GM15510 (cell line): ENCODE measurements around the gene GRPR.

ENCODE experiments used
- POLR2A ChIP-seq: IDR thresholded peaks from 3 replicates; pipeline ENCODE4 v1.6.1; 2011; ENCODE audit warnings: borderline replicate concordance; ENCODE audit not compliant: insufficient read length; ENCODE audit errors: extremely low read depth

GRPR gene

GRCh38 chrX:16162391-16162790 is 39.0 kb downstream of the GRPR start:
- TF ChIP-seq POLR2A: no peak

- TF ChIP-seq POLR2A: no peak
Measured at GRCh38 chrX:16164748-16165147, 41.4 kb downstream of the GRPR start.

GRCh38 chrX:16167181-16167580 is 43.8 kb downstream of the GRPR start, which contains the start of gene MAGEB17:
Gene MAGEB17, plus strand, starts transcription at chrX:16167481. Its CDS starts 2,902 bp downstream, at chrX:16170383.
- TF ChIP-seq POLR2A: no peak

GRCh38 chrX:16171039-16171438 is 47.7 kb downstream of the GRPR start:
- TF ChIP-seq POLR2A: no peak

GRCh38 chrX:16171944-16172343 is 48.6 kb downstream of the GRPR start:
- no peak for TF ChIP-seq POLR2A

GRCh38 chrX:16172391-16172790 is 49.0 kb downstream of the GRPR start:
- no peak for TF ChIP-seq POLR2A

GRCh38 chrX:16175329-16176061 is 52.1 kb downstream of the GRPR start:
- TF ChIP-seq POLR2A: no peak

GRCh38 chrX:16177260-16177659 is 53.9 kb downstream of the GRPR start:
- TF ChIP-seq POLR2A: no peak

GRCh38 chrX:16185725-16186136 is 62.4 kb downstream of the GRPR start:
- no peak for TF ChIP-seq POLR2A

GRCh38 chrX:16186380-16187007 is 63.1 kb downstream of the GRPR start:
- no peak for TF ChIP-seq POLR2A

GRCh38 chrX:16187024-16187760 is 63.8 kb downstream of the GRPR start:
- no peak for TF ChIP-seq POLR2A

GRCh38 chrX:16188687-16189086 is 65.3 kb downstream of the GRPR start:
- TF ChIP-seq POLR2A: no peak

GRCh38 chrX:16191605-16192004 is 68.2 kb downstream of the GRPR start:
- no peak for TF ChIP-seq POLR2A

- no peak for TF ChIP-seq POLR2A
Measured at GRCh38 chrX:16196829-16197228, 73.5 kb downstream of the GRPR start.

GRCh38 chrX:16199343-16199742 is 76.0 kb downstream of the GRPR start:
- no peak for TF ChIP-seq POLR2A
